GM12878 (cell line): Measurements from ENCODE around the gene CRTAP. TPM values are rescaled to one million over a fixed set of nuclear protein-coding genes. Genes with fewer than 3 reads are reported as not detected.

Source experiments
- ATF3 ChIP-seq: IDR thresholded peaks from 2 replicates; pipeline ENCODE4 v1.6.1; 2011; ENCODE audit warnings: low read depth, mild to moderate bottlenecking, low read length, moderate library complexity, borderline replicate concordance; ENCODE audit errors: extremely low read depth
- BHLHE40 ChIP-seq, 2 experiments: fragments of 450-650 bp in 1 of 2; IDR thresholded peaks; 2 replicates each; pipeline ENCODE4 v1.6.1; 2011 to 2017; ENCODE audit warnings: low read depth in 2 of 2, borderline replicate concordance in 1 of 2, improper control_type of control experiment in 1 of 2, low read length in 1 of 2, mild to moderate bottlenecking in 1 of 2
- CBX5 ChIP-seq: sonication (generic); IDR thresholded peaks from 2 replicates; pipeline ENCODE4 v1.6.1; 2016; ENCODE audit warnings: low read depth, moderate library complexity, mild to moderate bottlenecking, inconsistent platforms
- DPF2 ChIP-seq: fragments of 450-650 bp; IDR thresholded peaks from 2 replicates; pipeline ENCODE4 v1.6.1; 2017; ENCODE audit warnings: mild to moderate bottlenecking
- FOXM1 ChIP-seq: IDR thresholded peaks from 2 replicates; pipeline ENCODE4 v1.6.1; 2012; ENCODE audit warnings: low read depth, mild to moderate bottlenecking, inconsistent platforms, low read length, moderate library complexity
- IRF4 ChIP-seq: IDR thresholded peaks from 2 replicates; pipeline ENCODE4 v1.6.1; 2011; ENCODE audit warnings: low read depth, low read length
- KLF5 ChIP-seq: fragments of 450-650 bp; IDR thresholded peaks from 2 replicates; pipeline ENCODE4 v1.6.1; 2014; ENCODE audit warnings: mild to moderate bottlenecking; ENCODE audit not compliant: partially characterized antibody
- MEF2B ChIP-seq: fragments of 450-650 bp; IDR thresholded peaks from 2 replicates; pipeline ENCODE4 v1.6.1; 2018; ENCODE audit warnings: mild to moderate bottlenecking, moderate library complexity; ENCODE audit not compliant: partially characterized antibody, poor library complexity, severe bottlenecking
- MYC ChIP-seq: IDR thresholded peaks from 2 replicates; pipeline ENCODE4 v1.6.1; 2011; ENCODE audit warnings: mild to moderate bottlenecking, low read length, moderate library complexity, inconsistent platforms; ENCODE audit not compliant: insufficient read depth, insufficient replicate concordance, insufficient read length, severe bottlenecking
- NR2C2 ChIP-seq: IDR thresholded peaks from 2 replicates; pipeline ENCODE4 v1.6.1; 2011; ENCODE audit warnings: borderline replicate concordance, low read depth; ENCODE audit not compliant: control insufficient read depth, insufficient read length
- RELB ChIP-seq: fragments of 450-650 bp; IDR thresholded peaks from 2 replicates; pipeline ENCODE4 v1.6.1; 2017; ENCODE audit warnings: low read depth, mild to moderate bottlenecking, moderate library complexity
- REST ChIP-seq: IDR thresholded peaks from 2 replicates; pipeline ENCODE4 v1.6.1; 2012; ENCODE audit warnings: mild to moderate bottlenecking, low read depth, low read length
- SP1 ChIP-seq: IDR thresholded peaks from one replicate; pipeline ENCODE4 v1.6.1; 2011; ENCODE audit warnings: low read depth, low read length
- SUZ12 ChIP-seq: fragments of 200-600 bp; sonication (generic); IDR thresholded peaks from one replicate; pipeline ENCODE4 v1.6.1; 2018; ENCODE audit warnings: antibody characterized with exemption, mild to moderate bottlenecking; ENCODE audit not compliant: unreplicated experiment
- polyA plus RNA-seq, 11 experiments: library from polyadenylated mRNA; depleted of rRNA in 4 of 11; unstranded in 6 of 11; stranded (reverse) in 5 of 11; fragments of >200 nt; fragmentation: Nextera tagmentation in 4 of 11; fragmentation: Illumina TruSeq in 1 of 11; extraction: Ambion mirVana in 4 of 11; extraction: Trizol in 1 of 11; gene quantifications; 1 replicate in 1 of 11; 2 replicates in 10 of 11; pipeline versions ENCODE4 v1.2.1 to v1.2.3, GENCODE V29; 2011 to 2016; ENCODE audit warnings: inconsistent platforms in 2 of 11, missing spikeins in 2 of 11, low read depth in 1 of 11
- total RNA-seq, 4 experiments: library from RNA; depleted of rRNA in 3 of 4; stranded (reverse); fragments of >200 nt in 3 of 4; fragmentation: Illumina TruSeq in 1 of 4; extraction: Trizol in 1 of 4; gene quantifications; 2 replicates each; pipeline versions ENCODE4 v1.2.1 to v1.2.3, GENCODE V29; 2013 to 2021

CRTAP gene
- total and polyA plus RNA-seq, 10 of the 15 experiments (the other 5 are each of a cell fraction or from before 2014, with no cell fraction given): 6.0 to 42.3 (median 23.3) TPM

- TF ChIP-seq NR2C2 (no peak), MYC (no peak), IRF4 (no peak), RELB (no peak), REST (no peak), KLF5 (no peak), CBX5 (no peak), ATF3 (no peak), SP1 (no peak), SUZ12 (no peak), BHLHE40 (IDR thresholded peaks at IDR 0.05; ENCODE audit: borderline replicate concordance in 1 of 2, low read depth in 2 of 2, low read length in 1 of 2) (no peak), FOXM1 (no peak), DPF2 (no peak), MEF2B (no peak)
Observed at GRCh38 chr3:33083958-33084357, 29.9 kb upstream of the CRTAP start (continued).
